ENCODE results near the gene HNRNPAB.
"Not testable (repeated sequence)": the region's sequence is repeated elsewhere in the genome, so short reads cannot be mapped to it uniquely, and the experiment has no call there.

The HNRNPAB gene

DNA sequence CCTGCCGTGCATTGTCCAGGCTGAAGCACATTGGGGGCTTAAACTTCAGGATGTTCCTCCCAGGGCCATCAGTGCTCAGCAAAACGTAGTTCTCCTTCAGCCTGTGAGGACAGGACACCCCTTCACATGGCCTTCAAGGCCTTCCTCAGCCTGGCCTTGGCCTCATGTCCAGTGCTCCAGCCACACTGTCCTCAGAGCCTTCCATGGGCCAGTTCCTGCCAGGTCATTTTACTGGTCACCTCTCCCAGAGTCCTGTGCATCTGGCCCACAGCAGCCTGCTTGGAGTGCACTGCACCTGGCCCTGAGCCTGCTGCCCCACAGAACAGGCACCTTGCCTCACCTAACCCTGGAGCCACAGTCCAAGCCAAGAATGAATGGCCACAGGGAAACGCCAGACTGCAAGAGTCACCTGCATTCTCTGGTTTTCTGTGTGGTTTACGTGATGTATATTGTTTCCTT, 8.7 kb downstream of the HNRNPAB start:
- DNase-seq = peak; percentile 68

- DNase-seq = no peak
Measured at GRCh38 chr5:178213748-178214151, 9.4 kb downstream of the HNRNPAB start.

- peak; percentile 63 for DNase-seq
Measured at GRCh38 chr5:178214160-178214803, 9.9 kb downstream of the HNRNPAB start.

DNA sequence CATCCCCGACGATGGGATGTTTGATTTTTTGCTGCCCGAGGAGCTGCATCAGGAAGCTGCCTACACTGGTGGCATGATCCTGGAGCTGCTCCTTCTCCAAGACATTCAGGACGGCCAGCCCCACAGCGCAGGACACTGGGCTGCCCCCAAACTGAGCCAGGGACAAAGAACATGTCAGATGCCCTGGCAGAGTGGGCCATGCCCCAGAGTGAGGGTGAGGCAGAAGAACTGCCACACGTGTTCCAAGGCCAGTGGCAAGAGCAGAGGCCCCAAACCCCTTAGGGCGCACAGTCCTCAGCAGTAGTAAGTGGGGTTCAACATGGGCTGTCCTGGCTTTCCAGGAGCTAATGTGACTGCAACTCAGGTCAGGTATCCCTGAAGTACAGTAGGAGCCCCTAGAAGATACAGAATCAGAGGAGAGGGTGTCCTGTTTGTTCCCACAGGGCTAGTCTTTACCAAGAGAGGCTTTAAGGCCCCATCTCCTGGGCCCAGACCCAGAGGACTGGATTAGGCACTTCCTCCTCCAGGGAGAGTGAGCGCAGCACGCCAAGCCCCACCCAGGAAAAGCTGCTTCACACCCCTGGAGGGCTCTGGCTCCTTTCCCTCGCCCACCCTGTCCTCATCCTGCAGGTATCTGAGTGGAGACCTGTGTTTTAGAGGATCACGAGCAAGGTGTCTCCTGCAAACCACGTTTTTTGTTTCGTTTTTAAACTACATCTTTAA, 11.1 kb downstream of the HNRNPAB start:
- DNase-seq = no peak

DNA sequence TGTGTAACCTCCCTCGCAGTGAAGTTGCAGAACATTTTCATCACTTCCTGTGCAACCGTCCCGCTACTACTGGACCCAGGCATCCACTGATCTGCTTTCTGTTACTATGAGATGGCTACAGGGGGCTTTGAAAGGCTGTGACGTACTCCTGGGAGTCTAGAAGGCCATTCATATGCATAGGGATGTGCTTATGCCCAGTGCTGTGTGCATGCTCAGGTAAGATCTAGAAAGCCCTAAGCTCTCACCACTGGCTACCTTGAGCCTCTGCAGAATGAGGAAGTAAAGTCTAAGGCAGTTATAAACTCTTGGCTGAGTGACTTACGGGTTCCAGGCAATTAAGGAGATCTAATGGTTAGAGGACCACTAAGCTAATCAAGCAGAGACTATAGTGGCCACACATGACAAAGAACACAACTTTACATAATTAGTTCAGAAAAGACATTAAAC, 11.8 kb downstream of the HNRNPAB start:
- DNase-seq = no peak

GRCh38 chr5:178216779-178217178, 12.4 kb downstream of the HNRNPAB start:
- no peak for DNase-seq

GRCh38 chr5:178218237-178218776, 14.0 kb downstream of the HNRNPAB start:
- no peak for DNase-seq

- DNase-seq = no peak
Measured at GRCh38 chr5:178218827-178219226, 14.5 kb downstream of the HNRNPAB start.

DNA sequence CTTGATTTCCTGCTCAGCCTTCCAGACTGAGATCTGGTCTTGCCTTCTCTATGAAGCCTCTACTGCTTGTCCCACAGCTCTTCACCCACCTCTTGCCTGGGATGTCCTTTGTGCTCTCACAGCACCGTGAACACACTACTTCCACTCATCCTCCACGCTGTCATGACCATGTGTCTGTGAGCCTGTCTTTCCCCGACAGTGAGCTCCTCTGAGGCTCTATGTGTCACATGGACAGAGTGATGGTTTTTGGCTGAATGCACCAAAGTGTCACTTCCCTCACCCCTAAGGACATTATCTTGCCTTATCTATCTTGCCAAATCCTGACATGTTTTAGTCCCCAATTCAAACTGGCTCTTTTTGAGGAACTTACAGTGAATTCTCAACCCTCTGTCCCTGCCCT, 16.9 kb downstream of the HNRNPAB start:
- DNase-seq = no peak

DNA sequence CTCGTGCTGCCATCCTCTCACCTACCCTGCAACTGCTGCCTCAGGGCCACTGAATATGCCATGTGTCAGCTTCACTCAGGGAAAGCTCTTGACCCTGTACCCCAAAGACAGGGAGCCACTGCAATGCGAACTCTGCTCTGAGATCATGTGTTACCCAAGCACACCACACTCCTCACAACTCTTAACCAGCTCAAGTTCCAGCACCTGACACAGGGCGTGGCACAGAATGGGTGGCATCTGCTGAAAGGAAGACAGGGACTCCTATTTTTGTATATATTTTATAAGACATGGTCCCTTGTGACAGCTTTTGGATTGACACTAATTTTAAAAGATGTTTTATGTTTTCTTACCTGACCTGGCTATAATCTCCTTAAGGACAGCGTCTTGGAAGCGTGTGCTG, 17.5 kb downstream of the HNRNPAB start:
- no peak for DNase-seq

DNA sequence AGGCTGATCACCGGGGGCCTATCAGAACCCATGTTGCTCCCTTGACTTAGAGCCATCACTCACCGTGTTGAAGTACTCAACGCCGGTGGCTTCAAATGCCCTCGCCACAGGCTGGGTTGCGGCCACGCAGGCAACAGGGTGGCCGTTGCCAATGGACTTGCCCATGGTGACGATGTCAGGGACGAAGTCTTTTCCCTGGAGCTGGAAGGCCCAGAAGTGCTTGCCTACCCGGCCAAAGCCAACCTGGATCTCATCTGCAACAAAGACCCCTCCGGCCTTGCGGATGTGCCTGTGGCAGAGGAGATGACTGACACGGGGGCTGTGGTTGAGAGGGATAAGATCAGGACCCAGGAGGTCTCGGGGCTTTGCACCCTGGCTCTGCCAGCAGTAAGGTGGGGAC, 18.0 kb downstream of the HNRNPAB start:
- DNase-seq = no peak

DNA sequence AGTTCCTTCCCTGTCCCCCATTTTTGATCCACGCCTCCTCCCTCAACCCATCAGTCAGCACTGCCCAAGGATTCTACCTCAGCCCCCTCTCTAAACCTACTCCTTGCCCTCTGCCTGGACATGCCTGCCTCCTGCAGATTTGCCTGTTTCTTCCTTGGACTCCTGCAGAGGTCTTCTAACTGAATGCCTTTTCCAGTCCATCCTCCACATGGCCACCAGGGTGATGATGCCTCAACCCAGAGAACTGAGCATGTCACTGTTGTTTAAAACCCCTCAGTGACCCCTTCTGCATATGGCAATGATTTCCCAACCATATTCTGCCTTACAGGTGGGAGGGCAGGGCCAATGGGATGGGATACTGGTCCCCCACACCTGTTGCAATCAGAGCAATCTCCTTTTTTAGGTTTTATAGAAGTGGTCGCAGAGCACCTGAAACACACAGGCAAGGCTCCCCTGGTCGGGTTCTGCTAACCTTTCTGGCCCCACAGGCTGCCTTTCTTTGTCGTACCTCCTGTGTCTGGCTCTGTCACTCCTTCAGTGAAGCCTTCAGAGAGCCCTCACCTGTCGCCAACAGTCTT, 19.0 kb downstream of the HNRNPAB start:
- no peak for DNase-seq

GRCh38 chr5:178223828-178224335, 19.5 kb downstream of the HNRNPAB start:
- DNase-seq = no peak

DNA sequence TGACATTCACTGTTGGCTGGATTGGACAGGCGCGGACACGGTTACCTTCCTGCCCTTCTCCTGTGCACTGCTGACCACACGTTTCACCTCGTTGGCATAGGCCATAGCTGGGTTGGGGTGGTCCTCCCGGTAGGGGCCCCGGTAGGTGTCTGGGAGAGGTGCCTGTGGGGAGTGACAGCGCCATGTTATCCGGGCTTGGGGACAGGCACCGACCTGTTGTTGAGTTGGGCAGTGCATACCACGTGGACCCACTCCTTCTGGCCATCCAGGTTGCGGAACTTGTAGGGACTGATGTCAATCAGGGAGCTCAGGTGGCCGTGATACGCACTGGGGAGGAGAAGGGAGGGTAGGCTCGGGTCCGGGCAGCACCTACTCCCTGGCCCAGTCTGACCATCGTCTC, 20.1 kb downstream of the HNRNPAB start:
- DNase-seq = no peak

- DNase-seq = no peak
Measured at GRCh38 chr5:178225174-178225573, 20.8 kb downstream of the HNRNPAB start.

GRCh38 chr5:178227138-178227659, 22.9 kb downstream of the HNRNPAB start:
- DNase-seq = no peak

DNA sequence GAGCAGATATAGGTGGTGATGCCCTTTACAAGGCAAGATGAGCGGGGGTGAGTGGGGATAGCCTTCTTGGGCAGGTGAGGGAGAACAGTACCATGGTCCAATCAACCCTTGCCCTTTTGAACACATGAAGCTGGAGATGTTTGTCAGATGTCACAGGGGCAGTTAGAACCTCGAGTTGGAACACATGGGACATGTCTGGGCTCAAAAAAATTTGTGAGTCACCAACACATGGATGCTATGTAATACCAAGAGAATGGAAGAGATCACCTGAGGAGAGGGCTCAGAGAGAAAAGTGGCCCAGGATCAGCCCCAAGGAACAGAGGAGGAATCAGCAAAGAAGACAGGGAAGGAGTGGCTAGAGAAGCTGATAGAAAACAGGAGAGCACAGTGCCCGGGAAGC, 23.6 kb downstream of the HNRNPAB start:
- no peak for DNase-seq

GRCh38 chr5:178228609-178229008, 24.3 kb downstream of the HNRNPAB start:
- no peak for DNase-seq

GRCh38 chr5:178229111-178229510, 24.8 kb downstream of the HNRNPAB start:
- not testable (repeated sequence) for DNase-seq

GRCh38 chr5:178229861-178230260, 25.5 kb downstream of the HNRNPAB start:
- DNase-seq = no peak

GRCh38 chr5:178230879-178231538, 26.7 kb downstream of the HNRNPAB start:
- no peak for DNase-seq

- no peak for DNase-seq
Measured at GRCh38 chr5:178231539-178232123, 27.3 kb downstream of the HNRNPAB start.

Measured in activated CD8-positive, alpha-beta memory T cell treated with anti-CD3 and anti-CD28 coated beads for 24 hours (primary cell).